Activated T-cell treated with anti-CD3 and anti-CD28 coated beads, Interleukin-2, amount 50 U/mL, for 1 hour (primary cell): Measurements from ENCODE around the gene BIVM.

ENCODE experiments used
- DNase-seq: peaks from one replicate; pipeline ENCODE4 v3.0.0-alpha.2; 2020

The BIVM gene

GRCh38 chr13:102881819-102882686, 83.1 kb downstream of the BIVM start:
- DNase-seq, result no peak
